GM21526 (cell line): Measurements from ENCODE around the gene RASA4B.
"Not testable (repeated sequence)": the region's sequence is repeated elsewhere in the genome, so short reads cannot be mapped to it uniquely, and the experiment has no call there.

ENCODE experiments used
- ATAC-seq: cut with Tn5 transposase; IDR thresholded peaks from one replicate; pipeline ENCODE4 v1.9.1; 2021; ENCODE audit warnings: moderate library complexity; ENCODE audit not compliant: unreplicated experiment, low FRiP score

RASA4B gene

DNA sequence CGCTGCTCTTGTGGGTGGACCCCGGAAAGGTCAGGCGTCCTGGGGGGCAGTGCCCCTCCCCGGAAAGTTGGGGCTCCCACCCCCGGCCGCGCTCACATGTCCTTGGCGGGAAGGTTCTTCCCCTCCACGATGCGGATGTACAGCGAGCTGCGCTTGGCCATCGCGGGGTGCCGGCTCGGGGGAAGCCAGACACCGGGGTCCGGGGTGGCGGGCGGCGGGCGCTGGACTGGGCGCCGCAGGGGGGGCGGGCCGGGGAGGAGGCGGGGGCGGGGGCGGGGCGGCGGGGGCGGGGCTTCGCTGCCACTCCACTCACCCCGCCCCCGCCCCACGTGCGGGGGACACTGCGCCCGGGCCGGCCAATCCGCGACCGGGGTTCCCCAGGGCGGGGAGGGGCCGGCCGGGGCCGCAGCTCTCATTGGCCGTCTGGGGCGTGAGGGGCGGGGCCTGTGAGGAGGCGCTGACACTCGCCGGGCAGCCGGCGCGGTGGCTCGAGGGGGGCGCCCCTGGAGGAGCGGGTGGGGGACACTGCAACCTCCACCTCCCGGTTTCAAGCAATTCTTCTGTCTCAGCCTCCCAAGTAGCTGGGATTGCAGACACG lies at the start of gene RASA4B:
RASA4B (minus strand) TSS at position 228 of the 598 bp plus-strand sequence; CDS start at position 161, 67 bp downstream.
- ATAC-seq: peak; percentile 58

DNA sequence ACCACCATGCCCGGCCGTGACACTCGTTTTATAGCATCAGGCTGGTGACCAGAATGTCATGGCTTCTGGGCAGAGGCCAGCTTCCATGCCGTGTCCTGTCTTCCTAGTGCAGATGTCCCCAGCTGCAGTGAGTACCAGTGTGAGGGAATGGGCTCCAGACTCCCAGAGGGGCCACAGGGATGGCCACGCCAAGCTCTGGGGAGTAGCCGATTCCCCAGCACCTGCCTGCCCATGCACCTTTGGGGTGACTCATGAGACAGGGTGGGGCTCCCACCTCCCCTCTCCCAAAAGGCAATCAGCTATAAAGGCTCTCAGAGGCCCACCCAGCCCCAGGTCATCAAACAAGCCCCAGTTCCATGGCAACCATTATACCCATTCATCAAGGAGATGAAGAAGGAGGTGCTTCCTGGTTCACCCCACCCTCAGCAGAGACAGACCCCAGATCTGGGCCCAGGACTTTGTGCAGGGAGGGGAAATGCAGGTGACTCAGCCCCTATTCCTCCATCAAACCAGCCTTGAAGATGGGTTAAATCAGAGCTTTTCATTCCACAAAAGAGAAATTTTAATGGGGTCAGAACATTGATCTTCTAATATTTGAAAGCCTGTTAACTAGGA lies 33.3 kb upstream of the RASA4B start, which contains the start of gene SPDYE2:
SPDYE2 (plus strand) TSS at position 419 of the 615 bp plus-strand sequence. CDS start 2,030 bp downstream, outside the sequence.
- not testable (repeated sequence) for ATAC-seq

DNA sequence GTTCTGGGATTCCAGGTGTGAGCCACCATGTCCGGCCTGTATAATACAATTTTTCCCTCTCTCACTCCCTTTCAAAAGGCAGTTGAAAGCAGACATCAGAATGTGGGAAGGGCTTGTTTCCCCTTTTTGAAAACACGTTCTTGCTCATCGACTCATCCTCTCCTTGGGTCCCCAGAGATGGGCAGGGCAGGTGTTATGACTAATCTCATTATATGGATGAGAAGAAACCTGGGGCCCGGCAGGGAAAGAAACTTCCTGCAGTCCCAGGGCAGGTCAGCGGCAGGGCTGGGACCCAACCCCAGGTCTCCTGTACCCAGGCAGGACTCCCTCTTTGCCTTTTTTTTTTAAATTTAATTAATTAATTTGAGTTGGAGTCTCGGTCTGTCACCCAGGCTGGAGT lies 28.8 kb upstream of the RASA4B start:
- ATAC-seq: peak; percentile 67

DNA sequence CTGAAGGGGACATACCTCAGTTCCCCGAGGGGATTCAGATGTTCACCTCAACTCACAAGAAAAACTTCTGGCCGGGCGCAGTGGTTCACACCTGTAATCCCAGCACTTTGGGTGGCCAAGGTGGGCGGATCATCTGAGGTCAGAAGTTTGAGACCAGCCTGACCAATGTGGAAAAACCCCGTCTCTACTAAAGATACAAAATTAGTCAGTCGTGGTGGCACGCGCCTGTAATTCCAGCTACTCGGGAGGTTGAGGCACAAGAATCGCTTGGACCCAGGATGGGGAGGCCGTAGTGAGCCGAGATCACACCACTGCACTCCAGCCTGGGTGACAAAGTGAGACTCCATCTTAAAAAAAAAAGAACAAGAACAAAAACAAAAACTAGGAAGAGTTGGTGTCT lies 27.7 kb upstream of the RASA4B start:
- ATAC-seq: not testable (repeated sequence)

DNA sequence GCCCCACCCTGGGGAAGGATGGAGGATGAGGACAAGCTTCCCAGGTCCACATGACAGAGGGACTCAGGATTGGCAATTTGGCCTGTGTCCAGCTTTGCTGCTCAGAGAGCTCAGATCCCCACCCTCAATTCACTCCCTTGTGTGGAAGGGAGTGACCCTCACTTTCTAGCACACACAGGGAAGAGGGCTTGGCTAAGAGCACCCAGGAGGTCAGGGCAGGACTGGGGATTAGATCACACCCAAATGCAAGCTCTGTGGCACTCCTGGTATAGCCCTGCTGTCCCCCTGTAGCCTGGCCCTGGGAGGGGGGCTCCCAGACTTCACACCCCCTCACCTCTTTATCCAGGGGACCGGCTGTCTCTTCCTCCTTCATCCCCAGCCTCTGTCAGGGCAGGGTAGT lies 26.8 kb upstream of the RASA4B start:
- not testable (repeated sequence) for ATAC-seq

DNA sequence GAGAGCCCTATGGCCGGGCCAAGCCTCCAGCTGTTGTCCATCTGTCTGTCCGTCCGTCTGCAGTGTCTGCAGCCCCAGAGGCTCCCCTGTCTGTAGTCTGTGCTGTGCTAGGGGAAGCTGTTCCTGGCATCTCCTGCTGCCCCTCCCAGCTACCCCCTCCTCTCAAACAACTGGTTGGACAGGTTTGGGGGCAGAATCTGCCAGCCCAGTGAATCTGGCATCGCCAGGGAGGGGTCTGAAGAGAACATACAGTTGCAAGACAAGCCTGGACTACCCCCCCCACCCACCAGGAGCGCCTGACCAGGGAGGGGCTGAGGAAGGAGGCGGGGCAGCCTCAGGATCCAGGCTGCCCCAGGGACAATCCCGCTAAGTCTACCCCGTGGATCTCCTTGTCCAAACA lies 26.0 kb upstream of the RASA4B start, which contains the start of gene UPK3BL2:
UPK3BL2 (minus strand) TSS at position 101 of the 400 bp plus-strand sequence; CDS start at position 41, 60 bp downstream.
- ATAC-seq: not testable (repeated sequence)

DNA sequence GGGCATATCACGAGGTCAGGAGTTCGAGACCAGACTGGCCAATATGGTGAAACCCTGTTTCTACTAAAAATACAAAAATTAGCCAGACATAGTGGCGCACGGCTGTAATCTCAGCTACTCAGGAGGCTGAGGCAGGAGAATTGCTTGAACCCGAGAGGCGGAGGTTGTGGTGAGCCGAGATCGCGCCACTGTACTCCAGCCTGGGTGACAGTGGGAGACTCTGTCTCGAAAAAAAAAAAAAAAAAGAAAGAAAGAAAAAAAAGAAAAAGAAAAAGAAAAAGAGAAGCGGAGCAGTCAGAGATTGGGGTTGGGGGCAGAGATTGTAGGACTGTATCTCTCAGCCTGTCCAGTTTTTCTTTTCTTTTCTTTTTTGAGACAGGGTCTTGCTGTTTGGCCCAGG lies 25.2 kb upstream of the RASA4B start:
- not testable (repeated sequence) for ATAC-seq

DNA sequence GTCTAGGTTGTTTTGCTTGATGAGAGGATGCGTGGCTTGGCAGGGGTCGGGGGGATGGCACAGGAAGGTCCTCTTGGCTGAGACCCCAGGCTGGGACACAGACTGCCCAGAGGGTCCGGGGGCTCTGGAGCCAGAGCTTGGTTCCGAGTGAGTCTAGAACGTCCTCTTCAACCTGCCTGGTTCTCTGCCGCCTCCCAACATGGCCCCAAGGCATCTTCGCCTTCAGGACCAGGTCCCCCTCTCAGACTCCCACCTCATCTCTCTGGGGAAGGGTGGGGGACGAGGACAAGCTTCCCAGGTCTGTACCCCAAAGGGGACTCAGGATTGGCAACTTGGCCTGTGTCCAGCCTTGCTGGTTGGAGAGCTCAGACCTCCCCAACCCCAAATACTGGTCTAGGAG lies 24.5 kb upstream of the RASA4B start:
- not testable (repeated sequence) for ATAC-seq

DNA sequence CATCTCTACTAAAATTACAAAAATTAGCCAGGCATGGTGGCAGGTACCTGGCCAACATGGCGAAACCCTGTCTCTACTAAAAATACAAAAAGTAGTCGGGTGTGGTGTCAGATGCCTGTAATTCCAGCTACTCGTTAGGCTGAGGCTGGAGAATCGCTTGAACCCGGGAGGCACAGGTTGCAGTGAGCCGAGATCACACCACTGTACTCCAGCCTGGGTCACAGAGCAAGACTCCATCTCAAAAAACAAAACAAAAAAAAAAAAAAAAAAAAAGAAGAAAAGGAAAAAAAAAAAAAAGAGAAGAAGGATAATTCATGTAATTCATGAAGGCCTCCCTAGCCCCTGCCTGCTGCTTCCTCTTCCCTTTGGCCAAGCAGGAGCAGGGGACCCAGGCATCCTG lies 23.0 kb upstream of the RASA4B start:
- not testable (repeated sequence) for ATAC-seq

DNA sequence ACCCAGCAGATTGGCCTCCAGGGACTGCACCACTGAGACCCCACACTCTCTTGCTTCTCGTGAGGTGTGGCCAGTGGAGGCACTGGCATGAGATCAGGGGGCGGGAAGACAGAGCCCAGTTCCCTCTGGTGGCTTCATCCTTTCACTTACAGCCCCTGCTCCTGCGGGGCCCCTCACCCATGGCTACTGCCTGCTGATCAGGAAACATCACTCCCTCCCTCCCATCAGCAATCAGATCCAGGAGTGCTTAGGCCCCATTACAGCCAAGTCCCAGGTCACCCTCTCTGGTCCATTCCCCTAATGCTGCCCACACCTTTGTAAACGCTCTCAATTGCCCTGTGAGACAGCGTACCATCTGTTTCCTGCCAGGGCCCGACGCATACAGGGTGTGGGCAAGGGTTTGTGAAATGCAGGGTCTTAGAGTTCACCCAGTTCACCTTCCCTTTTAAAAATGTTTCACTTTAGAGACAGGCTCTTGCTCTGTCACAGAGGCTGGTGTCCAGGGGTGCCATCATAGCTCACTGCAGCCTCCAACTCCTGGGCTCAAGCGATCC lies 17.6 kb upstream of the RASA4B start:
- ATAC-seq: not testable (repeated sequence)

DNA sequence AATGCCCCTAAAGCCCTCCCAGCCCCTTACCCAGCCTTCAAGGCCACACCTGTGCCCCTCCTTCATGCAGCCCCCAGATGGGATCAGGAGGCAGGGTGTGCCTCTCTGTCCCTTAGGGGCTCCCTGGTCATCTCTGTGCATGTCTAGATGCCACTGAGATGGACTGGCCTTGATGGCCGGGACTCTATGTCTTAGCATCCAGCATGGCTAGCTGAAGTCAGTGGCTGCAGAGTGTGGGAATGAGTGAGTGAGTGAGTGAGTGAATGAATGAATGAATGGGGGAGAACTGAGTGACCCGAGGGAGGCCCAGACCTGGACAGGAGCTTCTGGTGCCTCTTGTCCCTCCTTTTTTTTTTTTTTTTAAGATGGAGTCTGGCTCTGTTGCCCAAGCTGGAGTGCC lies 14.6 kb upstream of the RASA4B start:
- ATAC-seq: not testable (repeated sequence)

DNA sequence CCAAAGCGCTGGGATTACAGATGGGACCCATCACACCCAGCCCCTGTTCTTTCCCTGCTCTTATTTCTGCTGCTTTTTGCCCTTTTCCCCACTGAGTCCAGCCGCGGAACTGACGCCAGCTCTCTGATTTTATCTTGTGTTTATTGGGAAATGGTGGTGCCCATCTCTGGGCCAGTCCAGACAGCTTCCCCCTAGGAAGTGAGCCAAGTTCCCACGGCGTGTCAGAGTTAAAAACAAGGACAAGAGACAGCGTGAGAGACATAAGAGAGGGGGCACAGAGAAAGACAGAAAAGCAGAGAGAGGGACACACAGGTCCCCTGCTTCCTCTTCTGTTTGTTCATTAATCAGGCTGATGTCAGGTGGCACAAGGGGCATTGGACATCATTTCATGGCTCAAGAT lies 14.0 kb upstream of the RASA4B start:
- not testable (repeated sequence) for ATAC-seq

DNA sequence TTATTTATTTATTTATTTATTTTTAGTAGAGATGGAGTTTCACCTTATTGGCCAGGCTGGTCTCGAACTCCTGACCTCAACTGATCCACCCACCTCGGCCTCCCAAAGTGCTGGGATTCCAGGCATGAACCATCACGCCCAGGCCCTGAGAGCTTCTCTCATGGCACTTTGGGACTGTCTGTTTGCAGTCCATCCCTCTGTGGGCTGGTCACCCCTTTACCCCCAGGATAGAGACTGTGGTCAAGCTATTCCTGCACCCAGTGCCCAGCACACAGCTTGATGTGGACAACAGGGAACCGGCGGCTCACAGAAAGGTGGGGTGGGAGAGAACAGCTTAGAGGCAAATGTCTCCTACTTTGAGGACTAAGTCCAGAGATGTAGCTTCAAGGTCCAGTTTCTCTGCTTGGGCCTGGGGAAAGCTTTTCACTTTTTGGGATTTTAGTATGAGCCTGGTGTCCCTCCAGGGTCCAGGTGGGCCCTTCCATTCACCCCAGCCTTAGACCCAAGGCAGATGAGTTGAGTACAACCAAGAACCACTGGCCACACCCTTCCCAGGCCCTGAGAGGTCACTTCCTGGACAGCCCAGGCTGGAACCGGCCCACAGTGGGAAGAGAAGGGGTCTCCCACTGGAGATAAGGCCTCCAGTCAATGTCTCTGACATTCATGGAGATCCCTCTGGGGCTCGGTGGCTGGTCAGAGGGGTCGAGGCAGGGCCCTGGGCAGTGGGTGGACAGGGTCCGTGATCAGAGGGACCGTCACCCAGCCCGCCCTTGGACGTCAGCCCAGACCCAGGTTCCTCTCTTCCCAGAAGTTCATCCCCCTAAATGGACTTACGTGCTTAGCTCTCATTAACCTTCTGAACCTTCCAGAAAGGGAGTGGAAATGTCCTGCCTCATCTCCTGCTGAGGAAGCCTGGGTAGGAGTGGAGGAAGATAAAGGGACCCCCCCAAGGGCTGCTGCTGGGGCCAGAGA lies 10.5 kb upstream of the RASA4B start:
- ATAC-seq: not testable (repeated sequence)

DNA sequence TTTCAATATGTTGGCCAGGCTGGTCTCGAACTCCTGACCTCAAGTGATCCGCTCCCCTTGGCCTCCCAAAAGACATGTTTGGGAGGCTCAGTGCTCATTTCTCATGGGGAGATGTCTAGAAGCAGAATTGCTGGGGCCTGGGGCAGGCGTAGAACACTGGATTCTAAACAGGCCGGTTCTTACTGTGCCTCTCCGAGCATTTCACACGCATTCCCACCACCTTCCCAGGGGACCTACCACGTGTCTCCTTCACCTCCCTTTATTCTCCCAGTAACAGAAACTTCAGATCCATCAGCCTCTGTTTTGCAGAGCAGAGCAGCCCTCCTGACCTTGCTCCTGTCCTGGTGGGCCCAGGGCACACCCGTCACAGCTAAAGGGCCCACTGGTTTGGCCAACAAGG lies 9.6 kb upstream of the RASA4B start:
- not testable (repeated sequence) for ATAC-seq

DNA sequence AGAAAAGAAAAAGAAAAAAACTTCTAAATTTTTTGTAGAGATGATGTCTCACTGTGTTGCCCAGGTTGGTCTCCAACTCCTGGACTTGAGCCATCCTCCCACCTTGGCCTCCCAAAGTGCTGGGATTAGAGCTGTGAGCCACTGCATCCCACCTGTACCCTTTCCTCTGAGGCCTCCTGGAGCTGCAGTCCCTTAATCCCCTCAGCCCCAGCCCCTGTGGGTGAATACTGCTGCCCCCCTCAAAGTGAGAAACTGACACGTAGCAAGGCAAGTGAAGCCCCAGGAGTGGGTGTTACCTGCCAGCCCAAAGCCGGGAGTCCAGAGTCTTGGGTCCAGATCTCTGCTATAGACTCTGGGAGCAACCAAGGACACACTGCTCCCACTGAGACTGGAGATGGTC lies 7.2 kb upstream of the RASA4B start:
- ATAC-seq: not testable (repeated sequence)

DNA sequence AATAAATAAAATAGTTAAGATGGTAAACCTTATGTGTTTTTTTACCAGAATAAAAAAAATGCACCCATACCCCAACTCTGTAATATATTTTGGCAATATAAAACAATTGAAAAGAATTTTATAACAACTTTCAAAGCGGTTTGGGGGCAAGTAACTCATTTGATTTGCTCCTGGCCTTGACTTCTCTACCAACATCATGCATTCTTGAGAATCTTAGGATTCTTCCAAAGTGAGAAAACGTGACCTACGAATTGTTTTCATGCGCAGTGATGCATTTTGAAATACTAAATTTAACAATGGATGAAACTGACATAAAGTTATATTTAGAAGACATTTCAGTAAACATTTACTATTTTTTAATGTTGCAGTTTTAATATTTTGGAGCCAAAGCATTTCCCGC lies 3.2 kb upstream of the RASA4B start:
- not testable (repeated sequence) for ATAC-seq

DNA sequence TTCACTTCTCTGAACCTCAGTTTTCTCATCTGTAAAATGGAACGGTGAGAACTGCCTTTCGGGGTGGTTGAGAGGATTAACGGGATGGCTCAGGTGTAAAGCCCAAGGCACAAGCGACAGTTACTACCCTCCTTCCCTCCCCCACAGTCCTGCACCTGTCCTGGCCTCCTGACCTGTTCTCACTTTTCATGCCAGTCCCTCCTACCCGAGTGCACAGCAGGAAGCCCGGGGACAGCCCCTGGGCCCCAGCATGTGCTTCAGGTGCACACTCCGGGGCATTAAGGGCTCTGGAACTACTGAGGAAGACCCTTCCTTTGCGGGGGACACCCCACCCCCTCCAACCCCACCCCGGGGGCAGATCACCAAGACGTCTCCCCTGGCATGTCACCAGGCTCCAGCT lies 626 bp downstream of the RASA4B start:
- ATAC-seq: not testable (repeated sequence)

DNA sequence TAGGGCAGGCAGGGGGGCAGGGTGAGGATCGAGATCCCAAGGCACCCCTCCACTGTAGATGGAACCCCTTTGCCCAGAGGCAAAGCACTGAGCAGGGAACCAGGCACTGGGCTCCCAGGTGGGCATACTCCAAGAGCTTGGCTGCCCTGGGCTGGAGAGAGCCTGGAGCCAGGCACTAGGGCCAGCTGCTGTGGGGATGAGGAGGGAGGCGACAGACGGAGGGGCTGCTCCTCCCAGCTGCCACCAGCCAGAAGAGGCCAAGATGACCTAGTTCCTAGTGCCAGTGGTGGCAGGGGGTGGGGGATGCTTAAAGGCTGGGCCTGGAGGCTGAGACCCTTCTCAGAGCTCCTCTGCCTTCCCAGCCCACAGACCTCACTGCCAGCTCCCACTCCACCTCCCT lies 1.7 kb downstream of the RASA4B start:
- ATAC-seq: not testable (repeated sequence)

DNA sequence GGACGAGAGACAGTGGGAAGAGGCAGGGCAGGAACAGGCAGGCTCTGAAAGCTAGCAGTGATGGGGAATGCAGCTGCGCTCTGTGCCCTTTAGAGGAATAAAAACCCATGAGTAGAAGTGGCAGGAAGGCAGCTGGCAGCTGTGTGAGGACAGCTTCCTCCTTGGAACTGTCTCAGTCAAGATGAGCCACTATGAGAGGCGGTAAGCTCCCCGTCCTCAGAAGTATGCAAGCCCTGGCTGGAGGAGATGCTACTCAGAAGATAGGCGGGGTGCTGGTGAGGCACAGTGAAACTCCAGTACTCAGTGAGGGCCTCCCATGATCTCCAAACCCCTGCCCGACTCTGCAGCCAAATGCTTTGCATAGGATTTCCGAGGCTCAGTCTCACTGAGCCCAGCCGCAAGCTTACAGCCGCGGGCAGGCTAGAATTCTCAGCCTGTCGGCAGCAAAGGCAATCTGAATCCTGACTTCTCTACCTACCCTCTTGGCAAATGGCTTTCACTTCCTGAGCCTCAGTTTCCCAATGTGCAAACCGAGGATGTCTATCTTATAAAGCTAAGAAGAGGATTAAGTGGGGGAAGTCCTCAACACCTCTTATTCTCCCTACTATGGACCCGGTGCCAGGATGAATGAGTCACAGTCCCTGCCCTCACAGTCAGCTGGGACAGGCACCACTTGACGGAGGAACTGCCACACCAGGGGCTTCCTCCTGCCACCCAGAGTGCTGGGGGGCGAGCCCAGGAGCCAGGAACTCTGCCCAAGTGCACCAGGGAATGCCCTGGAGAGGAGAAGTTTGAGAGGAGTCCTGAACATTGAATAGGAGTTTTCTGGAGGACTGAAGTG lies 2.5 kb downstream of the RASA4B start:
- ATAC-seq: peak; percentile 60
